ENCODE data around the gene GNG7.
A peak's percentile ranks its signal among the peaks of the same experiment; 100 is the strongest.
"Not testable (repeated sequence)": the region's sequence is repeated elsewhere in the genome, so short reads cannot be mapped to it uniquely, and the experiment has no call there.

Gene GNG7

GRCh38 chr19:2484178-2484937 is 218.1 kb downstream of the GNG7 start:
- DNase-seq (ENCODE audit: low read depth, low spot score) = no peak

GRCh38 chr19:2483484-2484151 is 218.9 kb downstream of the GNG7 start:
- no peak for DNase-seq (ENCODE audit: low read depth, low spot score)

- no peak for DNase-seq (ENCODE audit: low read depth, low spot score)
Measured at GRCh38 chr19:2483084-2483483, 219.4 kb downstream of the GNG7 start.

- DNase-seq (ENCODE audit: low read depth, low spot score) = no peak
Measured at GRCh38 chr19:2482354-2483038, 220.0 kb downstream of the GNG7 start.

- no peak for DNase-seq (ENCODE audit: low read depth, low spot score)
Measured at GRCh38 chr19:2481466-2481865, 221.0 kb downstream of the GNG7 start.

GRCh38 chr19:2479556-2480194 is 222.8 kb downstream of the GNG7 start:
- DNase-seq (ENCODE audit: low read depth, low spot score) = no peak

GRCh38 chr19:2478756-2479555 is 223.5 kb downstream of the GNG7 start:
- peak; percentile 77 for DNase-seq (ENCODE audit: low read depth, low spot score)

- peak; percentile 83 for DNase-seq (ENCODE audit: low read depth, low spot score)
Measured at GRCh38 chr19:2478278-2478755, 224.2 kb downstream of the GNG7 start.

GRCh38 chr19:2477732-2478191 is 224.7 kb downstream of the GNG7 start:
- DNase-seq (ENCODE audit: low read depth, low spot score) = no peak

- DNase-seq (ENCODE audit: low read depth, low spot score) = no peak
Measured at GRCh38 chr19:2477141-2477710, 225.3 kb downstream of the GNG7 start.

GRCh38 chr19:2476451-2477140 is 225.9 kb downstream of the GNG7 start:
- DNase-seq (ENCODE audit: low read depth, low spot score) = peak; percentile 72

- peak; percentile 97 for DNase-seq (ENCODE audit: low read depth, low spot score)
Measured at GRCh38 chr19:2475702-2476450, 226.6 kb downstream of the GNG7 start, which contains the start of gene GADD45B. Gene GADD45B (plus strand): TSS chr19:2476127. CDS start chr19:2476359, 232 bp downstream.

GRCh38 chr19:2475018-2475701 is 227.3 kb downstream of the GNG7 start:
- DNase-seq (ENCODE audit: low read depth, low spot score) = peak; percentile 84

GRCh38 chr19:2474232-2475017 is 228.1 kb downstream of the GNG7 start:
- DNase-seq (ENCODE audit: low read depth, low spot score) = peak; percentile 96

- not testable (repeated sequence) for DNase-seq (ENCODE audit: low read depth, low spot score)
Measured at GRCh38 chr19:2469915-2470200, 232.6 kb downstream of the GNG7 start.

- peak; percentile 95 for DNase-seq (ENCODE audit: low read depth, low spot score)
Measured at GRCh38 chr19:2469102-2469914, 233.2 kb downstream of the GNG7 start.

GRCh38 chr19:2468596-2468995 is 233.9 kb downstream of the GNG7 start:
- DNase-seq (ENCODE audit: low read depth, low spot score) = peak; percentile 36

All from ELF-1 (cell line).